Measurements from ENCODE around the gene ARHGEF25.

DNA sequence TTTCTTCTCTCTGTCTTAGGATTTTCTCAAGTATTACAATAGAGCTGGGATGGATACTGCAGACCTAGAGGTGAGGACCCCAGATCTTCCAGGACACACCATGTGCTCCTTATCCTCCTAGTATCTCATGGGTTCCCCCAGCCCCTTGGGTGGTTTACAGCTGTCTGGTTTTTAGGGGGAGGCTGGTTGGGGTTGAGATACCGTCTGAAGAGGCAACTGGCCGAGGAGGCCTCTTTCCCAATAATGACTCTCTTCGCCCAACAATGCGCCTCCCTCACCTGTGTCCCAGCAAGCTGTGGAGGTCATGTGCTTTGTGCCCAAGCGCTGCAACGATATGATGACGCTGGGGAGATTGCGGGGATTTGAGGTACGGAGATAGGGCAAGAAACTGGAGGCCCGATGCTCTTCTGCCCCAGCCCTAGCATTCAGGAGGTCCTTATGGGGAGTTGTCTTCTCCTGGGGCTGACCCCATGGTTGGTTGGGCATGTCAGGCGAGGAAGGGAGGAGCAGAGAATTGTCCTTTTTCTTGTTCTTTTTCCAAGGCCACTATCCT is 3.8 kb downstream of the ARHGEF25 start:
- TF ChIP-seq EZH2 (IDR thresholded peaks at IDR 0.05; ENCODE audit: low read depth): no peak
- TF ChIP-seq, protein P1, sequence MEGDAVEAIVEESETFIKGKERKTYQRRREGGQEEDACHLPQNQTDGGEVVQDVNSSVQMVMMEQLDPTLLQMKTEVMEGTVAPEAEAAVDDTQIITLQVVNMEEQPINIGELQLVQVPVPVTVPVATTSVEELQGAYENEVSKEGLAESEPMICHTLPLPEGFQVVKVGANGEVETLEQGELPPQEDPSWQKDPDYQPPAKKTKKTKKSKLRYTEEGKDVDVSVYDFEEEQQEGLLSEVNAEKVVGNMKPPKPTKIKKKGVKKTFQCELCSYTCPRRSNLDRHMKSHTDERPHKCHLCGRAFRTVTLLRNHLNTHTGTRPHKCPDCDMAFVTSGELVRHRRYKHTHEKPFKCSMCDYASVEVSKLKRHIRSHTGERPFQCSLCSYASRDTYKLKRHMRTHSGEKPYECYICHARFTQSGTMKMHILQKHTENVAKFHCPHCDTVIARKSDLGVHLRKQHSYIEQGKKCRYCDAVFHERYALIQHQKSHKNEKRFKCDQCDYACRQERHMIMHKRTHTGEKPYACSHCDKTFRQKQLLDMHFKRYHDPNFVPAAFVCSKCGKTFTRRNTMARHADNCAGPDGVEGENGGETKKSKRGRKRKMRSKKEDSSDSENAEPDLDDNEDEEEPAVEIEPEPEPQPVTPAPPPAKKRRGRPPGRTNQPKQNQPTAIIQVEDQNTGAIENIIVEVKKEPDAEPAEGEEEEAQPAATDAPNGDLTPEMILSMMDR (conservative IDR thresholded peaks at IDR 0.05): no peak

All from PC-9 (cell line).